HG02642 (cell line): Measurements from ENCODE around the gene RPA1.
"Not testable (repeated sequence)": the region's sequence is repeated elsewhere in the genome, so short reads cannot be mapped to it uniquely, and the experiment has no call there.

Source experiments
- ATAC-seq: cut with Tn5 transposase; IDR thresholded peaks from one replicate; pipeline ENCODE4 v1.9.1; 2021; ENCODE audit warnings: mild to moderate bottlenecking; ENCODE audit not compliant: unreplicated experiment, poor library complexity

The RPA1 gene

GRCh38 chr17:1810450-1811103 lies 19.2 kb upstream of the RPA1 start:
- ATAC-seq: no peak

- ATAC-seq: no peak
Observed at GRCh38 chr17:1813088-1813487, 16.7 kb upstream of the RPA1 start.

- ATAC-seq: no peak
Observed at GRCh38 chr17:1820528-1821252, 9.1 kb upstream of the RPA1 start.

- ATAC-seq: no peak
Observed at GRCh38 chr17:1829216-1829591, 601 bp upstream of the RPA1 start.

- ATAC-seq: no peak
Observed at GRCh38 chr17:1830288-1830687, 483 bp downstream of the RPA1 start.

GRCh38 chr17:1834380-1835149 lies 4.8 kb downstream of the RPA1 start:
- peak; percentile 55 for ATAC-seq

- ATAC-seq: no peak
Observed at GRCh38 chr17:1839516-1839915, 9.7 kb downstream of the RPA1 start.

GRCh38 chr17:1843947-1844346 lies 14.1 kb downstream of the RPA1 start:
- ATAC-seq: no peak

GRCh38 chr17:1847191-1847590 lies 17.4 kb downstream of the RPA1 start:
- ATAC-seq: no peak

GRCh38 chr17:1852327-1852726 lies 22.5 kb downstream of the RPA1 start:
- ATAC-seq: no peak

- ATAC-seq: no peak
Observed at GRCh38 chr17:1853698-1854097, 23.9 kb downstream of the RPA1 start.

GRCh38 chr17:1856462-1856861 lies 26.7 kb downstream of the RPA1 start:
- not testable (repeated sequence) for ATAC-seq

- no peak for ATAC-seq
Observed at GRCh38 chr17:1860978-1861377, 31.2 kb downstream of the RPA1 start.

- ATAC-seq: no peak
Observed at GRCh38 chr17:1861391-1862010, 31.7 kb downstream of the RPA1 start.

GRCh38 chr17:1865252-1866037 lies 35.6 kb downstream of the RPA1 start:
- no peak for ATAC-seq

GRCh38 chr17:1867307-1867706 lies 37.5 kb downstream of the RPA1 start:
- ATAC-seq: no peak

GRCh38 chr17:1868090-1868489 lies 38.3 kb downstream of the RPA1 start:
- ATAC-seq: no peak

GRCh38 chr17:1870592-1870991 lies 40.8 kb downstream of the RPA1 start:
- ATAC-seq: no peak

- no peak for ATAC-seq
Observed at GRCh38 chr17:1871756-1872155, 42.0 kb downstream of the RPA1 start.

GRCh38 chr17:1872254-1872653 lies 42.4 kb downstream of the RPA1 start:
- ATAC-seq: no peak
